HepG2 (cell line): ENCODE data around the gene IGF2BP1. TPM values are rescaled to one million over a fixed set of nuclear protein-coding genes. Genes with fewer than 3 reads are reported as not detected.

Experiments
- ATAC-seq: fragments of 200-7000 bp; cut with Tn5 transposase; 3 replicates; pipeline ENCODE4 v1.9.1; 2020; ENCODE audit warnings: mild to moderate bottlenecking, moderate library complexity
- BruUV-seq: library from RNA; stranded (reverse); fragments of 400-500 nt; replicated peaks from 2 replicates; lab custom pipeline; 2021; lab: Mats Ljungman, UMichigan
- CTCF ChIA-PET: fragments of 300-600 bp; formaldehyde crosslinking; extraction: SDS; loops from one replicate; lab custom pipeline; 2021; ENCODE audit warnings: low total read pairs, inconsistent platforms, low intra/inter-chr PET ratio; lab: Yijun Ruan, JAX
- POLR2A ChIA-PET: fragments of 350-600 bp; sonication (Branson Sonifier 250); formaldehyde crosslinking; loops from one replicate; lab custom pipeline; 2020; ENCODE audit warnings: antibody characterized with exemption, inconsistent platforms; lab: Yijun Ruan, JAX
- DNase-seq: peaks from one replicate; pipeline ENCODE4 v3.0.0-alpha.2; 2015; ENCODE audit warnings: low spot score
- FAIRE-seq: peaks from 3 replicates; lab custom pipeline; 2011; peaks lifted over from hg19 to GRCh38; lab: Jason Lieb, UNC
- H2AFZ ChIP-seq: one replicate; pipeline ENCODE4 v1.6.1; 2011; ENCODE audit warnings: low read length, inconsistent platforms
- H3K27ac ChIP-seq: fragments of 300-600 bp; 3 replicates; pipeline ENCODE4 v1.8.0; 2011; ENCODE audit warnings: mixed run types, mild to moderate bottlenecking, mixed read lengths, low read length, inconsistent platforms; ENCODE audit not compliant: insufficient read depth; ENCODE audit errors: extremely low read length
- H3K27me3 ChIP-seq, 2 experiments: fragments of 200-600 bp in 1 of 2; 2 replicates in 1 of 2; 3 replicates in 1 of 2; pipeline versions ENCODE4 v1.6.0 to v1.8.0; 2011; ENCODE audit warnings: low read length in 2 of 2, mild to moderate bottlenecking in 2 of 2, moderate library complexity in 2 of 2, inconsistent platforms in 1 of 2; ENCODE audit not compliant: insufficient read depth in 2 of 2, control insufficient read depth in 1 of 2
- H3K36me3 ChIP-seq, 2 experiments: fragments of 200-600 bp in 1 of 2; replicated peaks in 1 of 2; 2 replicates in 1 of 2; 3 replicates in 1 of 2; pipeline versions ENCODE4 v1.5.1 to v1.8.0; 2011; ENCODE audit warnings: low read length in 2 of 2, inconsistent platforms in 1 of 2; ENCODE audit not compliant: insufficient read depth in 2 of 2, control insufficient read depth in 1 of 2
- H3K4me1 ChIP-seq: 2 replicates; pipeline ENCODE4 v1.5.1; 2012; ENCODE audit warnings: low read length, inconsistent platforms; ENCODE audit not compliant: insufficient read depth
- H3K4me2 ChIP-seq: 2 replicates; pipeline ENCODE4 v1.6.0; 2011; ENCODE audit warnings: low read depth, low read length, inconsistent platforms
- H3K4me3 ChIP-seq, 3 experiments: fragments of 200-600 bp in 1 of 3; sonication (generic), shearing (Covaris generic) in 1 of 3; replicated peaks in 1 of 3; 2 replicates each; pipeline ENCODE4 v1.5.1; 2011 to 2016; ENCODE audit warnings: low read length in 3 of 3, inconsistent platforms in 2 of 3, low read depth in 2 of 3, mild to moderate bottlenecking in 2 of 3, control low read depth in 1 of 3, mixed read lengths in 1 of 3; ENCODE audit not compliant: insufficient read depth in 1 of 3
- H3K79me2 ChIP-seq: one replicate; pipeline ENCODE4 v1.6.1; 2011; ENCODE audit warnings: low read length, inconsistent platforms; ENCODE audit not compliant: insufficient read depth
- H3K9ac ChIP-seq: 2 replicates; pipeline ENCODE4 v1.6.0; 2011; ENCODE audit warnings: mild to moderate bottlenecking, low read depth, low read length, inconsistent platforms; ENCODE audit not compliant: insufficient read depth
- H3K9me3 ChIP-seq: 2 replicates; pipeline ENCODE4 v1.5.1; 2012; ENCODE audit warnings: mild to moderate bottlenecking, low read length
- H4K20me1 ChIP-seq: 2 replicates; pipeline ENCODE4 v1.6.0; 2011; ENCODE audit warnings: inconsistent platforms, mild to moderate bottlenecking, low read length, moderate library complexity; ENCODE audit not compliant: insufficient read depth
- HNRNPLL ChIP-seq: fragments of 200-400 bp; formaldehyde crosslinking; IDR thresholded peaks from 2 replicates; pipeline ENCODE4 v1.6.1; 2017; ENCODE audit warnings: mild to moderate bottlenecking, low read depth, low read length; ENCODE audit not compliant: poor library complexity, severe bottlenecking
- HOXA5 ChIP-seq: sonication (generic); formaldehyde crosslinking; IDR thresholded peaks from 2 replicates; pipeline ENCODE4 v1.4.0; 2020; ENCODE audit warnings: missing genetic modification reagents
- MAFF ChIP-seq: IDR thresholded peaks from 2 replicates; pipeline ENCODE4 v1.6.1; 2011; ENCODE audit warnings: low read depth, low read length, improper control_type of control experiment
- NR2F2 ChIP-seq: IDR thresholded peaks from 2 replicates; pipeline ENCODE4 v1.6.1; 2012; ENCODE audit warnings: low read depth, inconsistent platforms, borderline replicate concordance
- NR2F6 ChIP-seq, 2 experiments: IDR thresholded peaks; 2 replicates each; pipeline ENCODE4 v1.6.1; 2016; ENCODE audit warnings: antibody characterized with exemption in 1 of 2, mild to moderate bottlenecking in 1 of 2
- SNAPC4 ChIP-seq: sonication (generic); formaldehyde crosslinking; IDR thresholded peaks from 2 replicates; pipeline ENCODE4 v1.4.0; 2020; ENCODE audit warnings: mild to moderate bottlenecking, missing genetic modification reagents
- SNRNP70 ChIP-seq: fragments of 200-400 bp; formaldehyde crosslinking; IDR thresholded peaks from 2 replicates; pipeline ENCODE4 v1.6.1; 2017; ENCODE audit warnings: mild to moderate bottlenecking, low read depth, low read length, moderate library complexity
- THAP7 ChIP-seq: sonication (generic); formaldehyde crosslinking; IDR thresholded peaks from 2 replicates; pipeline ENCODE4 v1.8.1; 2023; ENCODE audit warnings: mild to moderate bottlenecking, missing genetic modification reagents
- TMF1 ChIP-seq: sonication (generic); formaldehyde crosslinking; IDR thresholded peaks from 2 replicates; pipeline ENCODE4 v1.8.1; 2022; ENCODE audit warnings: low read depth, missing genetic modification reagents
- ZBTB26 ChIP-seq: IDR thresholded peaks from 2 replicates; pipeline ENCODE4 v1.6.1; 2016; ENCODE audit warnings: missing compliant biosample characterization, missing genetic modification reagents, borderline replicate concordance
- ZNF121 ChIP-seq: sonication (generic); formaldehyde crosslinking; IDR thresholded peaks from 2 replicates; pipeline ENCODE4 v1.5.0; 2020; ENCODE audit warnings: mild to moderate bottlenecking, missing genetic modification reagents
- ZNF574 ChIP-seq: sonication (generic); formaldehyde crosslinking; IDR thresholded peaks from 2 replicates; pipeline ENCODE4 v1.4.0; 2020; ENCODE audit warnings: missing genetic modification reagents
- WGBS: methylation state at CpG from one replicate; pipeline ENCODE4 v1.1.6; 2017; ENCODE audit warnings: low lambda C conversion rate; 5-methylcytosine and 5-hydroxymethylcytosine counted together
- in situ Hi-C: cut with HindIII; loops from 2 replicates; pipeline ENCODE4 v1.10.0; 2017; ENCODE audit warnings: low pct_unique_long_range_greater_than_20kb; ENCODE audit not compliant: extremely low pct_ligation_motif_present
- intact Hi-C: fragments of 100-400 bp; cut with micrococcal nuclease; formaldehyde crosslinking; loops from one replicate; pipeline ENCODE4 v1.10.0; 2022; ENCODE audit not compliant: unreplicated experiment
- polyA plus RNA-seq, 8 experiments: library from polyadenylated mRNA; depleted of rRNA in 3 of 8; stranded (reverse) in 7 of 8; unstranded in 1 of 8; fragments of >200 nt; fragmentation: Illumina TruSeq in 4 of 8; extraction: Trizol in 4 of 8; gene quantifications; 2 replicates each; pipeline versions ENCODE4 v1.2.1 to v1.2.3, GENCODE V29; 2011 to 2016; ENCODE audit warnings: low read depth in 4 of 8, missing spikeins in 1 of 8, mixed read lengths in 1 of 8; ENCODE audit not compliant: insufficient read depth in 1 of 8
- total RNA-seq, 5 experiments: library from RNA; depleted of rRNA; stranded (reverse); fragments of >200 nt; fragmentation: Illumina TruSeq; extraction: Trizol; gene quantifications; 2 replicates each; pipeline ENCODE4 v1.2.3, GENCODE V29; 2016; ENCODE audit warnings: low read depth in 1 of 5

Gene IGF2BP1
- total and polyA plus RNA-seq, 2 of the 13 experiments (the other 11 are each of a cell fraction or from before 2014, with no cell fraction given): 29.7 to 75.1 TPM

- no TSS peak for BruUV-seq
- in situ Hi-C loops (no loop called here), intact Hi-C loops (no loop called here)
- peaks cover 54% of the 10 kb centered on the region for H3K4me1 ChIP-seq
- peak overlapping the region; percentile 91 for H2AFZ ChIP-seq
- H3K9me3 ChIP-seq: no peaks in the 10 kb centered on the region
- DNase-seq (peak; percentile 78), ATAC-seq (peak; percentile 89), FAIRE-seq (no peak)
- ChIA-PET POLR2A (interaction anchor here (0.6 to 5.5 kb wide), 19 partner anchors 10 to 408 kb away, joined by 3 to 195 read pairs (median 7); partner anchors contain the start of genes ATP5MC1, IGF2BP1, SNF8 and UBE2Z), CTCF (interaction anchor here (1.8 kb wide), 1 partner anchor 71 kb away, joined by 5 read pairs; no protein-coding TSS in a partner anchor)
- no peaks in the 10 kb centered on the region for H4K20me1 ChIP-seq
- H3K27me3 ChIP-seq: no peaks in the 10 kb centered on the region
- no peaks in the 10 kb centered on the region for H3K36me3 ChIP-seq
- peak overlapping the region; percentile 99 for H3K4me2 ChIP-seq
- H3K79me2 ChIP-seq: no peaks in the 10 kb centered on the region
- 7% methylated on average over 10 of the region's 10 CpGs for WGBS
- H3K9ac ChIP-seq: peak overlapping the region; percentile 63
- peak overlapping the region; percentile 49 for H3K27ac ChIP-seq
- peak overlapping the region; percentile 55 to 74 (median 58) for H3K4me3 ChIP-seq
- TF ChIP-seq TMF1 (no peak), THAP7 (CRISPR knock-in tag) (0 out of 2 replicates have a peak, but pooled peaks have one; percentile 27), NR2F6 (IDR thresholded peaks at IDR 0.05) (peak; percentile 74), NR2F6 (CRISPR knock-in tag; IDR thresholded peaks at IDR 0.05) (peak; percentile 59), ZNF121 (CRISPR knock-in tag) (peak; percentile 99), MAFF (no peak), ZNF574 (CRISPR knock-in tag) (peak; percentile 58; the same call in 1 of the 2 replicates), SNAPC4 (CRISPR knock-in tag) (no peak), NR2F2 (peak; percentile 67; the same call in 1 of the 2 replicates), SNRNP70 (no peak), HOXA5 (CRISPR knock-in tag) (peak; percentile 56; the same call in 1 of the 2 replicates), ZBTB26 (CRISPR knock-in tag) (no peak; the same call in 1 of the 2 replicates), HNRNPLL (no peak)
These were observed 35.5 kb upstream of the IGF2BP1 start for GRCh38 chr17:48961516-48962233.
